ENCODE data around the gene ZNF354C.

Gene ZNF354C

GRCh38 chr5:179113945-179114641 is 53.9 kb downstream of the ZNF354C start:
- DNase-seq = no peak

- no peak for DNase-seq
Measured at GRCh38 chr5:179114756-179115155, 54.6 kb downstream of the ZNF354C start.

DNA sequence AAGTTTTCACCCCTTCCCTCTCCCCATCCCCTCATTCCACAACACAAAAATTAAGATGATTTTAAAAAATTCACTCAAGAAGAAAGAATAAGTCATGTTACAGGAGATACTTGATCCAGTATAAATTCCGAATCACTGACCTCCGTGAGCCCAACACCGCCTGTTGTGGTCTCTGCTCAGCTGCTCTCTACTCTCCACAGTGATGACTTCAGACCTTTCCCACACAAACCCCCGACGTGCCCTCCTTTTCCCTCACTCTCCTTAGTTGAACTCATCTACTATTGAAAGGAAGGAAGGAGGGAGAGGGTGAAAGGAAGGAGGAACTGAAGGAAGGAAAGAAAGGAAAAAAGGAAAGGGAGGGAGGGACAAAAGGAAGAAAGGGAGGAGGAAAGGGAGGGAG is 55.1 kb downstream of the ZNF354C start:
- DNase-seq = no peak

- no peak for DNase-seq
Measured at GRCh38 chr5:179115845-179116524, 55.8 kb downstream of the ZNF354C start.

DNA sequence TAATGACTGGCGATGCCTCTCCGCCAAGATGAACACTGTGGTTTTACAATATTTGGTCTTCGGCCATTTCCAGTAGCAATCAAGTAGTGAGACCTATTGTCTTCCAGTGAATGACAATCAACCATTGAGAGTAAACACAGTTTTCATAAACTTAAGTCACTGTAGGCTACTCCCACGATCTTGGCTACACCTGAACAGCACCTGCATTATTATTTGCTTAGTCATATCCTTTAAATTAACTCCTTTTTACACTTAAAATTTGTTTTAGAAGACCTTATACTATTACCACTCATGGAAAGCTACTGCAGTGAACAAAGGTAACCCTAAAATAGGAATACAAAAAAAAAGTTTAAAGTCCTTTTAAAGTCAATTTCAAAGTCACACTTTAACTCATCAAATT is 58.2 kb downstream of the ZNF354C start:
- no peak for DNase-seq

GRCh38 chr5:179118756-179119414 is 58.7 kb downstream of the ZNF354C start:
- DNase-seq = no peak

DNA sequence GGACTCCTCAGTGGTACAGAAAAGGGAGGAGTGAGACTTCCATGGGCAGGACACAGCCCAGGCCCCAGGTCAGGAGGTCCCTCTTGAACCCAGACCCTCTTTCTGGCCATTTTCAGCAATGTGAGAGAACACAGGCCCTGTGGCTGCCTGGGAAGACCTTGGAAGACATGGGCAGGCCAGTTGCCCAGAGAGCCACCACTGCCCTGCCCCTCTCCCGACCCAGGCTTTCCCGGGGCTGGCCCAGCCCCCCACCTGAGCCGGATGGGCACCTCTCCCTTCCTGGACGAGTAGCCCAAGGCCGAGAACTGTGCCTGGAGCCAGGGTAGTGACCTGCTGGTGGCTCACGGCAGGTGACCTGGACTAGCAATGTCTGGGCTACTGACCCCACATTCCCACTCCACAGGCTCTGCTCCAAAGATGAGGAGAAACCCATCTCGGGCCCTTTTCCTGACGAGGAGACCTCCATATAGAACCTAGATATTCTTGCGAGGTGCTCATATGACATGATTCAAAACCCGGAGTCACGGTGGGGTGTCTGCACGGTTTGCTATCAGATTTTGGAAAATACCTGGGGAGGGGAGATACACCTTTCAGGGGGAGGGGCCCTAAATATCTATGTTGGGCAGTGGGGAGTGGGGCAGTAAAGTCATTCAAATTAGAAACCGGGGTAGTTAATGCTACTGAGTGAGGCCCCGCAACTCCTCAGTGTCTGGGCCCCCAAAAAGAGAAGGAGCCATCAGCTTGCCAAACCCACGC is 59.4 kb downstream of the ZNF354C start:
- DNase-seq = no peak

GRCh38 chr5:179120421-179120861 is 60.3 kb downstream of the ZNF354C start:
- no peak for DNase-seq

- DNase-seq = no peak
Measured at GRCh38 chr5:179120951-179121666, 60.9 kb downstream of the ZNF354C start.

DNA sequence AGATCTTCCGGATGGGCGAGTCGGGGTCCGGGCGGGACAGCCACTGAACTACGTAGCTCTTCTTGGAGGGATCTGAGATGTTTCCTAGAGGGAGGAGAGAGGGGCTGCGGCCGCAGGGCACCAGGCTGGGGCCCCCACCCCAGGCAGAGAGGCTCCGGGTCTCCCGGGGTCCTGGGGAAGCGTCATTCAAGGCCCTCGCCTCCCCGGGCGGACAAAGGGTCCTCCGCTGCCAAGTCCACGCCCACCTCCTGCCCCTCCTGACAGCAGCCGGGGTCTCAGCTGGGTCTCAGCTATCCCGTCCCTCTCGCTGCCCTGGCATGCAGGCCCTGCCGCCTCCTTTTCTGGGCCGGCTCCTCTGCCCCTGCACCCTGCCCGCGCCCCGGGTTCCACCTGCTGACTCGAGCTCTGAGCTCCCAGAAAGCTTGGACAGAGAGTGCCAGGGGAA is 61.5 kb downstream of the ZNF354C start:
- DNase-seq = no peak

GRCh38 chr5:179122411-179123108 is 62.4 kb downstream of the ZNF354C start:
- no peak for DNase-seq

- no peak for DNase-seq
Measured at GRCh38 chr5:179123109-179123426, 62.9 kb downstream of the ZNF354C start.

GRCh38 chr5:179123491-179124272 is 63.5 kb downstream of the ZNF354C start:
- DNase-seq = no peak

DNA sequence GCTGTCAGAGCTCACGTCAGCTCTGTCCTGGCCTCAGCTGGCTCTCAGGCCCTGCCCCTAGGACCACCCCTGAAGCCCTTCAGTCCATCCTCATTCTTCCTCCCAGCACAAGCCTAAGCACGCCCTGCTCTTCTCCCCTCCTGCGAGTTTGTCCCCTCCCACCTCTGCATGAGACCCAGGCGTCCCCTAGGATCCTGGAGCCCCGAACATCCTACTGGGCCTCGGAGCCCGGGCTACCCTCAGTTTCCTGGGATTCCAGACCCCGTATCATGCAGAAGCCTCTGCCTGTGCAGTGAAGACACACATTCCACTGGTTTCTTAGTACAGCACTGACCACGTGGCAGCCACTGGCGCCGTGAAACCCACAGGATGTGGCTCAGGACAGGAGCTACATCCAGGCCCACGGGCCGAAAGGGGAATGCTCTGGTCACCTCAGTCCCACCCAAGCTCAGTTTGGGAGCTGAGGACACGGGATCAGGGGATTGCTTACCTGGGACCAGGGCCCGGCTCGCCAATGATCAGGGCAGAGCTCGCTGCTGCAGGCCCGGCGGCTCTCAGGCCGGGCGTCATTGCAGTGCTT is 64.2 kb downstream of the ZNF354C start:
- no peak for DNase-seq

DNA sequence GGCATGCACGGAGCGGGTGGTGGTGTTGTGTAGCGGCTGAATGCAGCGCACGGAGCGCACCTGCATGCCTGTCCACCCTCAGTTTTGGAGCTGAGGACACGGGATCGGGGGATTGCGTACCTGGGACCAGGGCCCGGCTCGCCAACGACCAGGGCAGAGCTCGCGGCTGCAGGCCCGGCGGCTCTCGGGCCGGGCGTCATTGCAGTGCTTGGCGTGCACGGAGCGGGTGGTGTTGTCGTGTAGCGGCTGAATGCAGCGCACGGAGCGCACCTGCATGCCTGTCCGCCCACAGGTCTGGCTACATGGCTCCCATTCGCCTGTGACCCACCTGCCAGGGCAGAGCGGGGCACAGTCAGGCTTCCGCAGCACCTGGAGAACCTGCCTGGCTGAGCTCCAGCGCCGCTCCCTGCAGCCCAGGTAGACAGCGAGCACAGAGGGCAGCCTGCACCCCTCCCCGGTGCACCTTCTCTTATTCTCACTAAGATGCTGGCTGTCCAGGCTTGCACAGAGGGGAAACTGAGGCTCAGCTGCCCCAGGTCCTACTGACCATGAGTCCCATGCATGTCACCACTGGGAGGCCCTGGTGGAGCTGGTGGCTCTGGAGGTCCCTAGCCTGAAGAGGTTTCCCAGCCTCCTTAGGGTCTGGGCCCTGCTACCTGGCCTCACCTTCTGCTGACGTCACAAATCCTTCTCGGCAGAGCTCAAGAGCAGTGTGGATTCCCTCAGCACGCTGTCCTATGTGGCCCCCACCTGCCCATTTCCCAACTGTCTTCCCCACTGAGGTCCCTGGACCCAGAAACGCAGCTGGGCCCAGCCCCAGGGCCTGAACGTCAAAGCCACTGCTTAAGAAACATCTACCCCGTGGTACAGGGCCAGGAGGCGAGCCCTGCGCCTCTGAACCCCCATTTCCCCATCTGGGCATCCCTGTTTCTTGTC is 64.9 kb downstream of the ZNF354C start:
- DNase-seq = no peak

DNA sequence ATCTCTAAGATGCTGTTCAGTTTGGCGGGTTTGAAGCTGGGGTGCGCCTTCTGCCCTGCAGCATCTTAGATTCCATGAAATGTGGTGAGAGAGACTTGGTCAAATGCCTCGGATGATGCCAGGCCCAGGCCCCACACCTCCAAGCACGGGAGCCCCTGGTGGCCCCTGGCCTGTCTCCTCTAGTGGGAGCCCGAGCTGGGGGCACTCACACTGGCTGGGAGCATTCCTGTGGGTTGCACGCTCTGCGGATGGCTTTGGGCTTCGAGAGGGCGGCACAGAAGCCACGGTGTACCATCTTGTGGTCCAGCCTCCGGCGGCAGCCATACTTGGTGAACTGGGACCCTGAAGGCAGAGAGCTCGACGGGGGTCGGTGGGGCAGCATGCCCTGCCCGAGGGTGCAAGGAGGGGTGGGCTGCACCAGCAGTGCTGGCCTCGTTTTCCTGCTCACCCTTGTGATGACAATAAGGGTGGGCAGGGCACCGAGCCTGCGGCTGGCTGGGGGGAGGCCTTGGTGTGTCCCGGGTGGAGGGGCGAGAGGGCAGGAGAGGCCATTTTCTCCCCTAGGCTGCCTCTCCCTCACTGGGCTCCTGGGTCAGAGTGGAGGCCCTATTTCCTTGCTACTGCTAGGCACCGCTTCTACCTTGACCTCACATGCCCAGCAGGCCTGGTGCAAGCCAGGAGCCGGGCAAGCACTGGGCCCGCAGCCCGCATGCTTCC is 65.8 kb downstream of the ZNF354C start:
- no peak for DNase-seq

- DNase-seq = no peak
Measured at GRCh38 chr5:179126506-179126991, 66.4 kb downstream of the ZNF354C start.

Data from T-helper 2 cell (primary cell).